Measurements from ENCODE around the gene NFIC. TPM values are rescaled to one million over a fixed set of nuclear protein-coding genes. Genes with fewer than 3 reads are reported as not detected.

Gene NFIC
- polyA plus RNA-seq, 1 of the 3 experiments (the other 2 are of a cell fraction), result 7.2 TPM

- POLR2A ChIA-PET, result interaction anchor here (1.0 to 1.2 kb wide), 3 partner anchors 12 to 106 kb away, joined by 3 to 4 read pairs (median 3); no protein-coding TSS in a partner anchor
- Histone ChIP-seq H3K4me1 (ENCODE audit: control insufficient read depth in 1 of 2, insufficient read depth in 2 of 2, low read depth in 1 of 2, low read length in 1 of 2) (peaks cover 0 to 39% of the 10 kb centered on the region in 2 experiments; a peak in 1 of 4 replicates), H3K9me3 (no peaks in the 10 kb centered on the region), H3K27ac (ENCODE audit: low read depth in 2 of 2, low read length in 1 of 2) (peak overlapping the region in 1 of 2 experiments; percentile 96; a peak in 2 of 4 replicates), H2AFZ (ENCODE audit: low read depth) (no peak overlapping the region), H4K20me1 (ENCODE audit: insufficient read depth) (peaks cover 18% of the 10 kb centered on the region), H3K9me2 (no peaks in the 10 kb centered on the region), H3K4me3 (ENCODE audit: low read depth in 2 of 2, low read length in 1 of 2) (no peak overlapping the region), H3K36me3 (replicated peaks in 1 of 2; ENCODE audit: control insufficient read depth in 1 of 2, insufficient read depth in 2 of 2, low read length in 1 of 2) (peaks cover 9 to 32% of the 10 kb centered on the region in 2 experiments), H3K4me2 (no peak overlapping the region), H3F3A (replicated peaks; ENCODE audit: insufficient read depth) (peaks cover 8% of the 10 kb centered on the region), H3K27me3 (ENCODE audit: insufficient read depth) (no peaks in the 10 kb centered on the region), H3K79me2 (ENCODE audit: insufficient read depth) (peaks cover 39% of the 10 kb centered on the region), H3K9ac (no peak overlapping the region)
- TF ChIP-seq CTCF (IDR thresholded peaks at IDR 0.05) (no peak), MEF2A (IDR thresholded peaks at IDR 0.05; ENCODE audit: borderline replicate concordance, low read depth) (no peak), SMC3 (IDR thresholded peaks at IDR 0.05; ENCODE audit: low read depth, low read length) (peak; percentile 4; the same call in 1 of the 2 replicates)
- peak; percentile 88 for DNase-seq
- WGBS (ENCODE audit: low lambda C conversion rate), result 86% methylated on average over 7 of the region's 14 CpGs
- CTCF ChIA-PET, result interaction anchor here (1.1 to 4.8 kb wide), 8 partner anchors 13 to 137 kb away, joined by 3 to 31 read pairs (median 4); no protein-coding TSS in a partner anchor
Observed at GRCh38 chr19:3441986-3442329, 75.6 kb downstream of the NFIC start.

DNA sequence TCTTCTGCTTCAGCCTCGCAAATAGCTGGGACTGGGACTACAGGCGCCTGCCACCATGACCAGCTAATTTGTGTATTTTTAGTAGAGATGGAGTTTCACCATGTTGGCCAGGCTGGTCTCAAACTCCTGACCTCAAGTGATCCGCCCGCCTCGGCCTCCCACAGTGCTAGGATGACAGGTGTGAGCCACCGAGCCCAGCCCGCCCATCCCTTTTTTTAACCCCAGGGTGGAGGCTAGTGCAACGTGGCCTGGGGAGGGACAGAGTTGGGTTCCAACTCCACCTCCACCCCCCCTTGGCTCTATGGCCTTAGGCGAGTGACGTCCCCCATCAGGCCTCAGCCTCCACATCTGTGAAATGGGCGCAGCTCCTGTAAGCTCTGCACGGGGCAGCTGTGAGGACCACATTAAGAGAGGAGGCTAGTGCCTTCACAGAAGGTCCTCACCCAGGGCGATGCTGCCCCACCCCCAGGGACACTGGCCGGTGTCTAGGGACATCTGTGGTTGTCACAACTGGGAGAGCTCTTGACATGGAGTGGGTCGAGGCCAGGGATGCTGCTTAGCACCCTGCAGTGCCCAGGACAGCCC is 76.2 kb downstream of the NFIC start:
- H3K9ac ChIP-seq, result no peak overlapping the region
- WGBS (ENCODE audit: low lambda C conversion rate), result 92% methylated on average over 2 of the region's 15 CpGs
- H3K9me3 ChIP-seq, result no peaks in the 10 kb centered on the region
- H3K4me1 ChIP-seq (ENCODE audit: control insufficient read depth in 1 of 2, insufficient read depth in 2 of 2, low read depth in 1 of 2, low read length in 1 of 2), result peaks cover 0 to 39% of the 10 kb centered on the region in 2 experiments; a peak in 1 of 4 replicates
- H3K27ac ChIP-seq (ENCODE audit: low read depth in 2 of 2, low read length in 1 of 2), result peak overlapping the region in 1 of 2 experiments; percentile 96; a peak in 2 of 4 replicates
- peaks cover 18% of the 10 kb centered on the region for H4K20me1 ChIP-seq (ENCODE audit: insufficient read depth)
- no peak overlapping the region for H3K4me2 ChIP-seq
- TF ChIP-seq USF1 (IDR thresholded peaks at IDR 0.05; ENCODE audit: borderline replicate concordance, low read depth) (no peak), FOSL2 (IDR thresholded peaks at IDR 0.05; ENCODE audit: borderline replicate concordance, low read depth) (no peak), NFIC (IDR thresholded peaks at IDR 0.05; ENCODE audit: borderline replicate concordance) (no peak), POLR2AphosphoS5 (IDR thresholded peaks at IDR 0.05; ENCODE audit: low read depth, low read length) (no peak), MXI1 (IDR thresholded peaks at IDR 0.05; ENCODE audit: low read depth, low read length) (no peak)
- TF ChIP-seq, protein P1, sequence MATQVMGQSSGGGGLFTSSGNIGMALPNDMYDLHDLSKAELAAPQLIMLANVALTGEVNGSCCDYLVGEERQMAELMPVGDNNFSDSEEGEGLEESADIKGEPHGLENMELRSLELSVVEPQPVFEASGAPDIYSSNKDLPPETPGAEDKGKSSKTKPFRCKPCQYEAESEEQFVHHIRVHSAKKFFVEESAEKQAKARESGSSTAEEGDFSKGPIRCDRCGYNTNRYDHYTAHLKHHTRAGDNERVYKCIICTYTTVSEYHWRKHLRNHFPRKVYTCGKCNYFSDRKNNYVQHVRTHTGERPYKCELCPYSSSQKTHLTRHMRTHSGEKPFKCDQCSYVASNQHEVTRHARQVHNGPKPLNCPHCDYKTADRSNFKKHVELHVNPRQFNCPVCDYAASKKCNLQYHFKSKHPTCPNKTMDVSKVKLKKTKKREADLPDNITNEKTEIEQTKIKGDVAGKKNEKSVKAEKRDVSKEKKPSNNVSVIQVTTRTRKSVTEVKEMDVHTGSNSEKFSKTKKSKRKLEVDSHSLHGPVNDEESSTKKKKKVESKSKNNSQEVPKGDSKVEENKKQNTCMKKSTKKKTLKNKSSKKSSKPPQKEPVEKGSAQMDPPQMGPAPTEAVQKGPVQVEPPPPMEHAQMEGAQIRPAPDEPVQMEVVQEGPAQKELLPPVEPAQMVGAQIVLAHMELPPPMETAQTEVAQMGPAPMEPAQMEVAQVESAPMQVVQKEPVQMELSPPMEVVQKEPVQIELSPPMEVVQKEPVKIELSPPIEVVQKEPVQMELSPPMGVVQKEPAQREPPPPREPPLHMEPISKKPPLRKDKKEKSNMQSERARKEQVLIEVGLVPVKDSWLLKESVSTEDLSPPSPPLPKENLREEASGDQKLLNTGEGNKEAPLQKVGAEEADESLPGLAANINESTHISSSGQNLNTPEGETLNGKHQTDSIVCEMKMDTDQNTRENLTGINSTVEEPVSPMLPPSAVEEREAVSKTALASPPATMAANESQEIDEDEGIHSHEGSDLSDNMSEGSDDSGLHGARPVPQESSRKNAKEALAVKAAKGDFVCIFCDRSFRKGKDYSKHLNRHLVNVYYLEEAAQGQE (IDR thresholded peaks at IDR 0.05; ENCODE audit: low read depth, low read length), result no peak
- ChIA-PET POLR2A (interaction anchor here (1.0 to 1.2 kb wide), 3 partner anchors 13 to 106 kb away, joined by 3 to 4 read pairs (median 3); no protein-coding TSS in a partner anchor), CTCF (interaction anchor here (0.9 to 4.8 kb wide), 7 partner anchors 13 to 138 kb away, joined by 3 to 31 read pairs (median 4); no protein-coding TSS in a partner anchor)
- H2AFZ ChIP-seq (ENCODE audit: low read depth), result no peak overlapping the region
- peaks cover 37% of the 10 kb centered on the region for H3K79me2 ChIP-seq (ENCODE audit: insufficient read depth)
- H3K4me3 ChIP-seq (ENCODE audit: low read depth in 2 of 2, low read length in 1 of 2), result no peak overlapping the region
- no peaks in the 10 kb centered on the region for H3K9me2 ChIP-seq
- peaks cover 9 to 32% of the 10 kb centered on the region in 2 experiments for H3K36me3 ChIP-seq (replicated peaks in 1 of 2; ENCODE audit: control insufficient read depth in 1 of 2, insufficient read depth in 2 of 2, low read length in 1 of 2)
- no peak for DNase-seq
- no peaks in the 10 kb centered on the region for H3K27me3 ChIP-seq (ENCODE audit: insufficient read depth)
- peaks cover 8% of the 10 kb centered on the region for H3F3A ChIP-seq (replicated peaks; ENCODE audit: insufficient read depth)

Data from SK-N-SH (cell line).